Measurements from ENCODE around the gene GPR39.
"Not testable (repeated sequence)": the region's sequence is repeated elsewhere in the genome, so short reads cannot be mapped to it uniquely, and the experiment has no call there.

The GPR39 gene

DNA sequence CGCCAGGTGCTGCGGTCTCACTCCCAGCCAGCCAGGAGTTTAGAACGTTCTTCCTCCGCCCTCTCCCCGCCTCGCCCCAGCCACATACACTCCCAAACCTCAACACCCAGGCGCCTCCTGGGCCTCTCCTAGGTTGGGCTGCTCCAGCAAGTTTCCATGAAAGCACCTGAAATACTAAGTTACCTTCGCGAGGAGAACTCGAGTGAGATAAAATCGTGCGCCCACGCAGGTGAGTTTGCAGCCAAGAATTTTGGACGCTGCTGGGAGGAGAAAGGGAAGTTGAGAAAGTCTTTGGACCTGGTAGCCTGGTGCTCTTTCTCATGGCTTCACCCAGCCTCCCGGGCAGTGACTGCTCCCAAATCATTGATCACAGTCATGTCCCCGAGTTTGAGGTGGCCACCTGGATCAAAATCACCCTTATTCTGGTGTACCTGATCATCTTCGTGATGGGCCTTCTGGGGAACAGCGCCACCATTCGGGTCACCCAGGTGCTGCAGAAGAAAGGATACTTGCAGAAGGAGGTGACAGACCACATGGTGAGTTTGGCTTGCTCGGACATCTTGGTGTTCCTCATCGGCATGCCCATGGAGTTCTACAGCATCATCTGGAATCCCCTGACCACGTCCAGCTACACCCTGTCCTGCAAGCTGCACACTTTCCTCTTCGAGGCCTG is at the start of gene GPR39:
TSS of gene GPR39 (plus strand) at position 83 of the 673 bp plus-strand sequence.
- peak within 1 kb of the TSS; percentile 47 for H3K4me3 ChIP-seq (ENCODE audit: low read depth, low read length)

GRCh38 chr2:132368191-132368590 is 48.4 kb upstream of the GPR39 start:
- H3K4me3 ChIP-seq (ENCODE audit: low read depth, low read length), result no peak overlapping the region

GRCh38 chr2:132372276-132372675 is 44.3 kb upstream of the GPR39 start:
- H3K4me3 ChIP-seq (ENCODE audit: low read depth, low read length), result no peak overlapping the region

GRCh38 chr2:132373391-132374135 is 43.0 kb upstream of the GPR39 start:
- no peak overlapping the region for H3K4me3 ChIP-seq (ENCODE audit: low read depth, low read length)

DNA sequence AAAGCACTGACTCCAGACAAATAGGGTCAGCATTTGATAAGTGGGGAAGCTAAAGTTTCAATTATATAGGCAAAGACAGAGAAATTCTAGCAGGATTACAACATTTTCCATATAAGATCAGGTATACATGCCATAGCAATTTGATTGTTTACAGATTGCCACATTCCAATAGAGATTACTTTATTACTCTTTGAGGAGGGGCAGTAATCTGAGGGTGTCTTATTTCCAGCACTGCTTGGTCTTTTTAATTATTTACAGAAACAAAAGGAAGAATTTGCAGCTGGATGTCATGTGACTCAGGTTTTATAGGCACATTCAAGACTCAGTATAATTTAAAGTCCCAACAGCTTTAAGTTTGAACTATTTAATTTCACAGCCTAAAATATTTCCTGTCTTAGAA is 42.5 kb upstream of the GPR39 start:
- H3K4me3 ChIP-seq (ENCODE audit: low read depth, low read length), result no peak overlapping the region

DNA sequence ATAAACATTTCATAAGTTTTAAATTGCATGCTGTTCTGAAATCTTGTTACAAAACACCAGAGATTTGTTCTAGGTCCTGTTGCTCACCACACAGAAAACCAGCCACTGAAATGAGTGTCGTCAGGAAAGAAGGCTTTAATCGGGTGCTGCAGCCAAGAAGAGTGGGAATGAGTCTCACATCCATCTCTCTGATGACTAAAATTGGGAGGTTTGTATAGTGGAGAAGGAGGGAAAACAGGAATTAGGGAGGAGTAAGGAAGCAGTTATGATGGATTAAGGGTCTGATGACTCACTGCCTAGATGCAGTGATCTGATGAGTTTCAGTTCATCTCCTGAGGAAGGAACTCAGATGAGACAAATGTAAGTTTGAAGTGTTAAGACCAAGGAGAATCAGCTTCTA is 42.1 kb upstream of the GPR39 start:
- no peak overlapping the region for H3K4me3 ChIP-seq (ENCODE audit: low read depth, low read length)

- H3K4me3 ChIP-seq (ENCODE audit: low read depth, low read length), result no peak overlapping the region
Measured at GRCh38 chr2:132374961-132375360, 41.6 kb upstream of the GPR39 start.

- no peak overlapping the region for H3K4me3 ChIP-seq (ENCODE audit: low read depth, low read length)
Measured at GRCh38 chr2:132381376-132381775, 35.2 kb upstream of the GPR39 start.

GRCh38 chr2:132383956-132384355 is 32.6 kb upstream of the GPR39 start:
- no peak overlapping the region for H3K4me3 ChIP-seq (ENCODE audit: low read depth, low read length)

GRCh38 chr2:132384491-132385151 is 32.0 kb upstream of the GPR39 start:
- no peak overlapping the region for H3K4me3 ChIP-seq (ENCODE audit: low read depth, low read length)

DNA sequence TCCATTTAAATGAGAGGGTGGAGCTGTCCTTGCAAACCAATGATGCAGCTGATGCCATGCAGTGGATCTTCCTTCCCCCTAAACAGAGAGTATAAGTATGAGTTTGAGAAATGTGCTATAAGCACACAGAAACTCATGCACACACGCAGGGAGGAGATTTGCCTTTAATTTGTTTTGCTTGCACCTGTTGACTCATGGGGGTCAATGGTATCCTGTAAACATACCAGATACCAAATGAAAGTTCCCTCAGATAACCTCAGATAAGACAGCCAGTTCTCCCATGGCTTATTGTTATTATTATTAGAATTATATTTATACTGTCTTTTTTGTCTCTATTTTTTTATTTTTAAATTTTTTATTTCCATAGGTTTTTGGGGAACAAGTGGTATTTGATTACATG is 29.5 kb upstream of the GPR39 start:
- no peak overlapping the region for H3K4me3 ChIP-seq (ENCODE audit: low read depth, low read length)

- H3K4me3 ChIP-seq (ENCODE audit: low read depth, low read length), result no peak overlapping the region
Measured at GRCh38 chr2:132390076-132390475, 26.5 kb upstream of the GPR39 start.

DNA sequence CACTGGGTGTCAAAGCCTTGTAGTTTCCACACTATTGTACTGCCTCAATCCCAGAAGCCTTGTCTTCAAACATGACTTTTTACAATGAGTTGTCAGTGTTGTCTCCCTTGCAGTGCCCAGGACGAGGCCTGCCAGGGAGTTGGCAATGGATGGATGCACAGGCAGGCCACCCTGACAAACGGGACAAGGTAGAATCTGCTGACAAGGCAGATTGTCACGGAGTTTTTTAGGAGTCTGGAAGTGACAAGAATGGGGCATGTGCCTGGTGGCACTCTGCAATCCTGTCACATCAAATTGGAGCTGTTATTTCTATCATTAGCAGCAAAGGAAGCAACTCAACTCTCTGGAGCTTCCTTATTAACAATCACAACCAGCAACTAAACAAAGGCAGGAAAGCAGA is 25.2 kb upstream of the GPR39 start:
- no peak overlapping the region for H3K4me3 ChIP-seq (ENCODE audit: low read depth, low read length)

- H3K4me3 ChIP-seq (ENCODE audit: low read depth, low read length), result no peak overlapping the region
Measured at GRCh38 chr2:132392221-132392620, 24.4 kb upstream of the GPR39 start.

DNA sequence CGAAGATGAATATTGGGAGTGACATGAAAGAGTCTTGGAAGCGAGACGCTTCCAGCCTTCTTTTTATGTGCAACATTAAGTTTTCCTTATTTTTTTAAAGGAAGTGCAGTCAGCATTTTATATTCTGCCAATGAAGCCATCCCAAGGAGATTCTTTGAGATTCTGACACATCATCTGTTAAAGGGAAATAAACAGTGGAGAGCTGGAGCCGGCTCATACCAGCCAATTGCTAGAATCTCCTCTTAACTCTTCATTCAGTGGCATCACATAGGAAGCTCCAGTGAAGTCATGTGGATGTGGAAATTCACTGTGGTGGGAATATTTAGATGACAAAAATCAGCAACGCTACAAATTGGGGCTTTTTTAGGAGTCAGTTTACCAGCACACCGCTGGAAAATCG is 23.7 kb upstream of the GPR39 start:
- H3K4me3 ChIP-seq (ENCODE audit: low read depth, low read length), result no peak overlapping the region

DNA sequence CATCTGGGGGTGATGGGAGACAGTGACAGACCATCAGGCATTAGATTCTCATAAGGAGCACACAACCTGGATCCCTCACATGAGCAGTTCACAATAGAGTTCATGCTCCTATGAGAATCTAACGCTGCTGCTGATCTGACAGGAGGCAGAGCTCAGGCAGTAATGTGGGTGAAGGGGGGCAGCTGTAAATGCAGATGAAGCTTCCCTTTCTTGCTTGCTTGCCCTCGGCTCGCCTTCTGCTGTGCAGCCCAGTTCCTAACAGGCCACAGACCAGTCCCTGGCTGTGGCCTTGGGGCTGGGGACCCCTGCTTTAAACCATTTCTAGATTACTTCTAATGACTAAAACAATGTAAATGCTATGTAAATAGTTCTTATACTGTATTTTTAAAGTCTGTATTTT is 19.6 kb upstream of the GPR39 start:
- not testable (repeated sequence) for H3K4me3 ChIP-seq (ENCODE audit: low read depth, low read length)

DNA sequence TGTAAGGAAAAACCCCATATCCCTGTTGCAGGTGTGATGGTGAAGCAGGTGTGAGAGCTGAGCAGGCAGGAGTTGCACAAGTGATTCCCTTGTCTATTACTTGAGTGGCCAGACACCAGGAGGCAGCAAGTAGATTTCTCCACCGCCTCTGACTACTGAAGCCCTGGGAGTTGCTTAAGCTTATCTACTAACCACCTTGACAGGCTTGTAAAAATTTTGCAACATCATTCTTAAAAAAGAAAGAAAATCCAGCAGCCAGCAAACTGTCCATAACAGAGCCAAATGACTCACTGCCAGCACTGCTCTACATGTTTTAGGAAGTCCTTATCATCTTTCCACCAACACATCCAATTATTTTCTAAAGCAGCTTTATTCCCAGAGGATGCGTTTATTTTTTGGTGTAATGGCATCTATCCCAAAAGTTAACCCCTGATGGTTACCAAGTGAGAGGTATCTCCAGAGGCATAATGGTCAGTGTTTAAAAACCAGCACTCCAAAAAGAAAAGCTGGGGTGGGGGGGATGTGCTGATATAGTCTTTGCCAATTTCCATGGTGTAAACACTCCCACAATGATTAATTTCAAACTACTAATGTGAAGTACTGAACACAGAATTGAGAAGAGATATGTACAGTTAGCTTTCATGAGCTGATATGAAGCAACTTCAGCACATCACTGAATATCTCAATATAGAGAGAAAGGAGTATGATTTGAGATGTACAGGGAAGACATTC is 16.3 kb upstream of the GPR39 start:
- no peak overlapping the region for H3K4me3 ChIP-seq (ENCODE audit: low read depth, low read length)

DNA sequence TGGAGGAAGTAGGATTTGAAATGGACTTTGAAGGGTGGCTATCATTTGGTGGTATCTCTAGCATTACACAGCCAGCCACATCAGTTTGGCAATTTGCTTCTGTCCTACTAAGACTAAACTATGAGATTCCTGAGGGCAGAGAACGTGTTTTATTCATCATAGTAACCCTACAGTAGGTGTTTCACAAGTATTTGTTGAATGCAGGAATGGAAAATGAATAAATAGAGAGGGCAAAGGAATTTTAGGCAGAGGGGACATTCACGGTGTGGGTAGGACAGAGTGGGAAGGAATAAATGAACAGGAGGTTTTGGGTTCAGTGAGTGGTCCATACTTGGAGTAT is 15.7 kb upstream of the GPR39 start:
- no peak overlapping the region for H3K4me3 ChIP-seq (ENCODE audit: low read depth, low read length)

GRCh38 chr2:132401326-132401725 is 15.3 kb upstream of the GPR39 start:
- H3K4me3 ChIP-seq (ENCODE audit: low read depth, low read length), result no peak overlapping the region

- H3K4me3 ChIP-seq (ENCODE audit: low read depth, low read length), result no peak overlapping the region
Measured at GRCh38 chr2:132403146-132403545, 13.5 kb upstream of the GPR39 start.

DNA sequence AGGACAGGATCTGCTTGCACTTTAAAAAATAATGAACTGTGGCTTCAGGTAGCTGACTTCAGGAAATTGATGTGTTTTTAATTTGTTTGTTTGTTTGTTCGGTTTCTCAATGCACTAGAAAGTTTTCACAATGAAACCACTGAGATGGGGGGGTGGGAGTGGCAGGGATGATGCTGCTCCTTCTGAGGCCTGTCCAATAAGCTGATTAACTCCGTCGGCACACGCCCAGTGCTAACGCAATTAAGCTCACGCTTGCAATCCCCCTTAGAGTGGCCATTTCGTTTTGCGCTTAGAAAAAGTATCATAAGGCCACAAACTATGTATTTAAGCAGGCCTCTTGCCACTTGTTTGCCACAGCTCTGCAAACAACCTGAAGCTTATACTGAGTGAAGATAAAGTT is 12.5 kb upstream of the GPR39 start:
- no peak overlapping the region for H3K4me3 ChIP-seq (ENCODE audit: low read depth, low read length)

GRCh38 chr2:132407784-132408183 is 8.8 kb upstream of the GPR39 start:
- H3K4me3 ChIP-seq (ENCODE audit: low read depth, low read length), result no peak overlapping the region
